ELR (cell line): ENCODE measurements around the gene MAPK4.
"Not testable (repeated sequence)": the region's sequence is repeated elsewhere in the genome, so short reads cannot be mapped to it uniquely, and the experiment has no call there.

Experiments
- DNase-seq: peaks from one replicate; pipeline ENCODE4 v3.0.0-alpha.2; 2015; ENCODE audit warnings: low read depth

Gene MAPK4

GRCh38 chr18:50578030-50578429 lies 18.1 kb downstream of the MAPK4 start:
- DNase-seq = no peak

- DNase-seq = peak; percentile 2
Measured at GRCh38 chr18:50578651-50579050, 18.8 kb downstream of the MAPK4 start.

- no peak for DNase-seq
Measured at GRCh38 chr18:50579061-50579774, 19.3 kb downstream of the MAPK4 start.

- DNase-seq = no peak
Measured at GRCh38 chr18:50581517-50581916, 21.6 kb downstream of the MAPK4 start.

GRCh38 chr18:50582500-50582899 lies 22.6 kb downstream of the MAPK4 start:
- DNase-seq = no peak

GRCh38 chr18:50586710-50587109 lies 26.8 kb downstream of the MAPK4 start:
- peak; percentile 2 for DNase-seq

- no peak for DNase-seq
Measured at GRCh38 chr18:50590593-50590992, 30.7 kb downstream of the MAPK4 start.

GRCh38 chr18:50594012-50594411 lies 34.1 kb downstream of the MAPK4 start:
- DNase-seq = no peak

- peak; percentile 11 for DNase-seq
Measured at GRCh38 chr18:50594942-50595341, 35.1 kb downstream of the MAPK4 start.

- peak; percentile 3 for DNase-seq
Measured at GRCh38 chr18:50602466-50602865, 42.6 kb downstream of the MAPK4 start.

GRCh38 chr18:50606609-50607008 lies 46.7 kb downstream of the MAPK4 start:
- DNase-seq = no peak

- no peak for DNase-seq
Measured at GRCh38 chr18:50607378-50607926, 47.6 kb downstream of the MAPK4 start.

- DNase-seq = not testable (repeated sequence)
Measured at GRCh38 chr18:50609171-50609570, 49.3 kb downstream of the MAPK4 start.

GRCh38 chr18:50610349-50610748 lies 50.5 kb downstream of the MAPK4 start:
- DNase-seq = no peak

GRCh38 chr18:50611529-50611941 lies 51.6 kb downstream of the MAPK4 start:
- no peak for DNase-seq

- DNase-seq = no peak
Measured at GRCh38 chr18:50614838-50615237, 55.0 kb downstream of the MAPK4 start.

- DNase-seq = no peak
Measured at GRCh38 chr18:50616484-50617048, 56.7 kb downstream of the MAPK4 start.

- no peak for DNase-seq
Measured at GRCh38 chr18:50619861-50620275, 60.0 kb downstream of the MAPK4 start.

GRCh38 chr18:50620319-50620718 lies 60.4 kb downstream of the MAPK4 start:
- no peak for DNase-seq

- no peak for DNase-seq
Measured at GRCh38 chr18:50621366-50621765, 61.5 kb downstream of the MAPK4 start.

GRCh38 chr18:50622320-50622719 lies 62.4 kb downstream of the MAPK4 start:
- no peak for DNase-seq

- DNase-seq = no peak
Measured at GRCh38 chr18:50622865-50623393, 63.0 kb downstream of the MAPK4 start.

- DNase-seq = no peak
Measured at GRCh38 chr18:50623694-50624352, 63.9 kb downstream of the MAPK4 start.
